H1 (cell line): ENCODE measurements around the gene WBP1. TPM values are rescaled to one million over a fixed set of nuclear protein-coding genes. Genes with fewer than 3 reads are reported as not detected.

Experiments
- CTCF ChIA-PET: fragments of 300-600 bp; sonication (Branson Sonifier 250); formaldehyde crosslinking; loops from one replicate; lab custom pipeline; 2021; ENCODE audit not compliant: partially characterized antibody; lab: Charles Lee
- POLR2A ChIA-PET: fragments of 300-600 bp; sonication (Branson Sonifier 250); formaldehyde crosslinking; loops from one replicate; lab custom pipeline; 2021; ENCODE audit warnings: inconsistent platforms; ENCODE audit not compliant: partially characterized antibody; lab: Charles Lee
- DNase-seq, 2 experiments: peaks; one replicate each; pipeline versions ENCODE4 v3.0.0 to v3.0.0-alpha.2; 2010 to 2022; ENCODE audit warnings: low spot score in 2 of 2, low read depth in 1 of 2, mixed read lengths in 1 of 2
- FAIRE-seq: peaks from 2 replicates; lab custom pipeline; 2011; peaks lifted over from hg19 to GRCh38; lab: Jason Lieb, UNC
- H2AFZ ChIP-seq: 2 replicates; pipeline ENCODE4 v1.8.1; 2012; ENCODE audit warnings: low read length, inconsistent platforms
- H2AK5ac ChIP-seq: 2 replicates; pipeline ENCODE4 v1.6.1; 2013; ENCODE audit warnings: low read depth, low read length
- H2BK120ac ChIP-seq: replicated peaks from 2 replicates; pipeline ENCODE3; 2013; ENCODE audit warnings: low read depth, low read length, inconsistent platforms
- H2BK12ac ChIP-seq: 2 replicates; pipeline ENCODE4 v1.6.1; 2013; ENCODE audit warnings: low read depth, low read length
- H2BK15ac ChIP-seq: 2 replicates; pipeline ENCODE4 v1.6.1; 2013; ENCODE audit warnings: low read length
- H2BK20ac ChIP-seq: 2 replicates; pipeline ENCODE4 v1.6.1; 2013; ENCODE audit warnings: low read length
- H2BK5ac ChIP-seq: 2 replicates; pipeline ENCODE4 v1.6.1; 2013; ENCODE audit warnings: low read depth, low read length
- H3K14ac ChIP-seq: 2 replicates; pipeline ENCODE4 v1.6.1; 2013; ENCODE audit warnings: inconsistent platforms; ENCODE audit not compliant: insufficient read length
- H3K18ac ChIP-seq: 2 replicates; pipeline ENCODE4 v1.6.1; 2013; ENCODE audit warnings: low read length; ENCODE audit errors: extremely low read depth
- H3K23ac ChIP-seq: 2 replicates; pipeline ENCODE4 v1.6.1; 2013; ENCODE audit warnings: inconsistent platforms; ENCODE audit not compliant: insufficient read length
- H3K23me2 ChIP-seq: 2 replicates; pipeline ENCODE4 v1.6.1; 2013; ENCODE audit warnings: low read depth, low read length
- H3K27ac ChIP-seq: 2 replicates; pipeline ENCODE4 v1.6.1; 2011; ENCODE audit warnings: low read depth, low read length, inconsistent platforms
- H3K27me3 ChIP-seq, 4 experiments: replicated peaks in 1 of 4; 1 replicate in 1 of 4; 2 replicates in 3 of 4; pipeline versions ENCODE4 v1.6.1 to v1.8.1; 2011 to 2013; ENCODE audit warnings: low read length in 3 of 4, mild to moderate bottlenecking in 3 of 4, inconsistent platforms in 2 of 4, mixed read lengths in 2 of 4, moderate library complexity in 1 of 4; ENCODE audit not compliant: control insufficient read depth in 3 of 4, insufficient read depth in 3 of 4; ENCODE audit errors: extremely low read depth in 1 of 4
- H3K36me3 ChIP-seq, 4 experiments: 2 replicates each; pipeline versions ENCODE4 v1.6.1 to v1.8.1; 2011 to 2013; ENCODE audit warnings: mild to moderate bottlenecking in 4 of 4, low read length in 3 of 4, moderate library complexity in 2 of 4, control low read depth in 1 of 4, inconsistent platforms in 1 of 4; ENCODE audit not compliant: insufficient read depth in 4 of 4, control insufficient read depth in 2 of 4
- H3K4ac ChIP-seq: replicated peaks from 2 replicates; pipeline ENCODE3; 2013; ENCODE audit warnings: low read length, low read depth, mixed read lengths, inconsistent platforms; ENCODE audit not compliant: insufficient read length
- H3K4me1 ChIP-seq, 4 experiments: replicated peaks in 1 of 4; 1 replicate in 1 of 4; 2 replicates in 3 of 4; pipeline versions ENCODE4 v1.6.1 to v1.8.1; 2011 to 2013; ENCODE audit warnings: low read length in 3 of 4, inconsistent platforms in 2 of 4, mixed read lengths in 1 of 4; ENCODE audit not compliant: insufficient read depth in 4 of 4, control insufficient read depth in 3 of 4
- H3K4me2 ChIP-seq, 2 experiments: 2 replicates each; pipeline versions ENCODE4 v1.6.1 to v1.8.1; 2011 to 2013; ENCODE audit warnings: low read depth in 2 of 2, low read length in 2 of 2, control low read depth in 1 of 2, inconsistent platforms in 1 of 2, mild to moderate bottlenecking in 1 of 2; ENCODE audit not compliant: insufficient read depth in 1 of 2
- H3K4me3 ChIP-seq, 4 experiments: fragments of 200-600, 300-600 bp in 1 of 4; sonication (generic), shearing (Covaris generic), sonication (Bioruptor Twin) in 1 of 4; 2 replicates each; pipeline versions ENCODE4 v1.5.1 to v1.8.1; 2011 to 2016; ENCODE audit warnings: low read length in 4 of 4, low read depth in 3 of 4, control low read depth in 2 of 4, inconsistent platforms in 2 of 4, mild to moderate bottlenecking in 2 of 4, mixed read lengths in 1 of 4, moderate library complexity in 1 of 4; ENCODE audit not compliant: insufficient read depth in 2 of 4; ENCODE audit errors: extremely low read depth in 1 of 4
- H3K56ac ChIP-seq: replicated peaks from 2 replicates; pipeline ENCODE3; 2013; ENCODE audit warnings: low read depth, mild to moderate bottlenecking, mixed read lengths, low read length, inconsistent platforms; ENCODE audit not compliant: insufficient read length
- H3K79me1 ChIP-seq: 2 replicates; pipeline ENCODE4 v1.6.1; 2013; ENCODE audit warnings: low read depth, low read length, control low read depth
- H3K79me2 ChIP-seq, 2 experiments: 2 replicates each; pipeline versions ENCODE4 v1.6.1 to v1.8.1; 2012 to 2013; ENCODE audit warnings: low read length in 2 of 2, mild to moderate bottlenecking in 2 of 2, inconsistent platforms in 1 of 2; ENCODE audit not compliant: insufficient read depth in 2 of 2, control insufficient read depth in 1 of 2
- H3K9ac ChIP-seq, 4 experiments: replicated peaks in 1 of 4; 1 replicate in 1 of 4; 2 replicates in 3 of 4; pipeline versions ENCODE4 v1.6.1 to v1.8.1; 2011 to 2013; ENCODE audit warnings: low read depth in 3 of 4, low read length in 3 of 4, control low read depth in 2 of 4, mild to moderate bottlenecking in 2 of 4, moderate library complexity in 2 of 4, inconsistent platforms in 1 of 4; ENCODE audit errors: extremely low read depth in 1 of 4
- H3K9me3 ChIP-seq, 2 experiments: 2 replicates each; pipeline versions ENCODE4 v1.6.1 to v1.8.1; 2012 to 2013; ENCODE audit warnings: mild to moderate bottlenecking in 2 of 2, moderate library complexity in 2 of 2, control low read depth in 1 of 2, inconsistent platforms in 1 of 2, low read depth in 1 of 2, low read length in 1 of 2, mixed read lengths in 1 of 2; ENCODE audit not compliant: insufficient read depth in 2 of 2
- H4K20me1 ChIP-seq, 2 experiments: replicated peaks in 1 of 2; 2 replicates each; pipeline versions ENCODE3 to v1.8.1; 2011 to 2013; ENCODE audit warnings: inconsistent platforms in 2 of 2, low read length in 2 of 2, mild to moderate bottlenecking in 1 of 2; ENCODE audit not compliant: insufficient read depth in 2 of 2, control insufficient read depth in 1 of 2
- H4K5ac ChIP-seq: 2 replicates; pipeline ENCODE4 v1.6.1; 2013; ENCODE audit warnings: low read length, low read depth, mixed read lengths, inconsistent platforms; ENCODE audit not compliant: insufficient read length
- H4K8ac ChIP-seq: 2 replicates; pipeline ENCODE4 v1.8.0; 2013; ENCODE audit warnings: mild to moderate bottlenecking, moderate library complexity, low read length, inconsistent platforms; ENCODE audit not compliant: insufficient read depth; ENCODE audit errors: extremely low read depth
- H4K91ac ChIP-seq: replicated peaks from 2 replicates; pipeline ENCODE3; 2013; ENCODE audit warnings: low read length, mixed read lengths, inconsistent platforms; ENCODE audit not compliant: insufficient read length
- ATF2 ChIP-seq: IDR thresholded peaks from 2 replicates; pipeline ENCODE4 v1.6.1; 2012; ENCODE audit warnings: low read length, inconsistent platforms
- CEBPB ChIP-seq: IDR thresholded peaks from 2 replicates; pipeline ENCODE4 v1.6.1; 2012; ENCODE audit warnings: low read depth, low read length
- CHD1 ChIP-seq: IDR thresholded peaks from 2 replicates; pipeline ENCODE4 v1.6.1; 2012; ENCODE audit warnings: low read depth, low read length, improper control_type of control experiment
- CHD2 ChIP-seq: IDR thresholded peaks from 2 replicates; pipeline ENCODE4 v1.6.1; 2012; ENCODE audit warnings: low read length, improper control_type of control experiment
- NRF1 ChIP-seq: IDR thresholded peaks from 2 replicates; pipeline ENCODE4 v1.6.1; 2011; ENCODE audit warnings: mild to moderate bottlenecking, low read depth, low read length, improper control_type of control experiment
- POU5F1 ChIP-seq: IDR thresholded peaks from 2 replicates; pipeline ENCODE4 v1.6.1; 2011; ENCODE audit warnings: low read depth, mild to moderate bottlenecking, low read length, moderate library complexity
- SIN3A ChIP-seq, 2 experiments: IDR thresholded peaks in 1 of 2; conservative IDR thresholded peaks in 1 of 2; 2 replicates each; pipeline ENCODE4 v1.6.1; 2011 to 2012; ENCODE audit warnings: low read length in 2 of 2, improper control_type of control experiment in 1 of 2, low read depth in 1 of 2, mild to moderate bottlenecking in 1 of 2
- SRF ChIP-seq: IDR thresholded peaks from 2 replicates; pipeline ENCODE4 v1.6.1; 2011; ENCODE audit warnings: mild to moderate bottlenecking, low read depth, low read length, moderate library complexity
- TAF1 ChIP-seq: IDR thresholded peaks from 2 replicates; pipeline ENCODE4 v1.6.1; 2011; ENCODE audit warnings: mild to moderate bottlenecking, low read depth, low read length
- TAF7 ChIP-seq: optimal IDR thresholded peaks from 2 replicates; pipeline ENCODE3; 2011; ENCODE audit warnings: low read depth, mild to moderate bottlenecking, inconsistent platforms, low read length, moderate library complexity, borderline replicate concordance
- WGBS, 2 experiments: shearing (Covaris generic) in 1 of 2; methylation state at CpG; one replicate each; pipeline versions ENCODE4 v1.1.6 to v1.1.7; 2013 to 2015; ENCODE audit warnings: low lambda C conversion rate in 2 of 2, mixed read lengths in 2 of 2, inconsistent platforms in 1 of 2, low coverage in 1 of 2, missing lambda C conversion rate in 1 of 2; ENCODE audit not compliant: insufficient replicate concordance in 2 of 2, insufficient coverage in 1 of 2, insufficient read length in 1 of 2; ENCODE audit errors: extremely low coverage in 1 of 2, missing lambda C conversion rate in 1 of 2; 5-methylcytosine and 5-hydroxymethylcytosine counted together
- polyA plus RNA-seq, 7 experiments: library from polyadenylated mRNA; depleted of rRNA in 3 of 7; stranded (reverse) in 5 of 7; unstranded in 2 of 7; fragments of >200 nt in 5 of 7; fragments of 200-250 nt in 2 of 7; gene quantifications; 1 replicate in 5 of 7; 2 replicates in 1 of 7; 4 replicates in 1 of 7; pipeline versions ENCODE4 v1.2.1 to v1.2.3, GENCODE V29; 2011 to 2013; ENCODE audit warnings: missing spikeins in 2 of 7, mixed read lengths in 2 of 7
- total RNA-seq: library from RNA; stranded (reverse); fragmentation: NEBNext Ultra II Directional; extraction: Animal tissue kit (Norgen Biotek cat#: 25700); gene quantifications from 2 replicates; pipeline ENCODE4 v1.2.1, GENCODE V29; 2021
- TF ChIP-seq, protein P1 (sequence below): IDR thresholded peaks from 2 replicates; pipeline ENCODE4 v1.6.1; 2011; ENCODE audit warnings: low read depth, mild to moderate bottlenecking, low read length; ENCODE audit not compliant: insufficient read depth

WBP1 gene
- total and polyA plus RNA-seq, 2 of the 8 experiments (the other 6 are each of a cell fraction or from before 2014, with no cell fraction given) = 57.2 to 190 TPM

DNA sequence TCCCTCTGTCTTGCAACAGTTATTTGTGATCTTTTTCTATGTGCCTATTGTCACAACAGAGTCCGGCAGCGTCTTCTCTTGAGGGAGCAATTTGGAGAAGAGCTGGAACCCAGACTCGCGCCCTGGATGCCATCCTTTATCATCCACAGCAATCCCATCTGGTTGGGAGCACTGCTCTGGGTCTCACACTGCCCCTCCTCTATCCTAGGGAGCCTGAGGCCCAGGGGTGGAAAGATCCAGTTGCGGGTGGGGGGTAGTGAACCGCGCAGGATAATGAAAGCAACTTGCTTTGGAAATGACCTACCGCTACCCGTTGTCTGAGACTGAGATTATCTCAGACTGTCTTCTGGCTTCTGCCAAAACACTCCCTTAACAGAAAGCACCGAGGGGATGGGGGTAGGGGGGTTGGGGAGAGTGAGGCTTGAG, 713 bp downstream of the WBP1 start:
- H3K79me2 ChIP-seq = peaks cover 0 to 9% of the 10 kb centered on the region in 2 experiments; a peak in 1 of 4 replicates
- H2AFZ ChIP-seq = no peak overlapping the region
- H3K9me3 ChIP-seq = no peaks in the 10 kb centered on the region
- H3K56ac ChIP-seq = no peak overlapping the region
- no peak overlapping the region for H3K4ac ChIP-seq
- ChIA-PET POLR2A (interaction anchor here (0.6 to 10.5 kb wide), 18 partner anchors 8 to 376 kb away, joined by 3 to 89 read pairs (median 4); partner anchors contain the start of genes C2orf81, CCDC142, MRPL53 and PCGF1), CTCF (interaction anchor here (1.3 to 10.5 kb wide), 6 partner anchors 15 to 129 kb away, joined by 4 to 86 read pairs (median 18); partner anchors contain the start of genes CCDC142, MRPL53 and TTC31)
- H2BK20ac ChIP-seq = no peak overlapping the region
- H2AK5ac ChIP-seq = 0 out of 2 replicates have a peak overlapping the region, but pooled peaks have one; percentile 1
- peaks cover 0 to 12% (median 2%) of the 10 kb centered on the region in 4 experiments; a peak in 4 of 8 replicates for H3K36me3 ChIP-seq
- H4K91ac ChIP-seq = peak overlapping the region; percentile 93
- H2BK12ac ChIP-seq = peak overlapping the region; percentile 82; the same call in 1 of the 2 replicates
- H3K4me2 ChIP-seq = peak overlapping the region; percentile 86 to 91
- no peak overlapping the region for H4K5ac ChIP-seq
- peaks cover 16% of the 10 kb centered on the region; the same call in 1 of the 2 replicates for H3K23me2 ChIP-seq
- FAIRE-seq (no peak), DNase-seq (no peak)
- no peak overlapping the region for H3K18ac ChIP-seq
- no peak overlapping the region for H3K14ac ChIP-seq
- no peaks in the 10 kb centered on the region; the same call in 1 of the 2 replicates for H3K79me1 ChIP-seq
- H2BK5ac ChIP-seq = no peak overlapping the region
- no peaks in the 10 kb centered on the region for H4K20me1 ChIP-seq
- no peak overlapping the region for H3K23ac ChIP-seq
- H3K9ac ChIP-seq = peak overlapping the region; percentile 81 to 98 (median 92)
- WGBS, 2 experiments = 21% methylated on average over 10 of the region's 10 CpGs; no CpG with 5 or more reads in 1 of the 2 experiments
- peaks cover 0 to 10% (median 2%) of the 10 kb centered on the region in 4 experiments; a peak in 5 of 7 replicates for H3K4me1 ChIP-seq
- H4K8ac ChIP-seq = no peak overlapping the region
- peak overlapping the region; percentile 73; the same call in 1 of the 2 replicates for H3K27ac ChIP-seq
- H3K27me3 ChIP-seq = no peaks in the 10 kb centered on the region
- no peak overlapping the region for H2BK120ac ChIP-seq
- peak overlapping the region; percentile 79 to 99 (median 98) for H3K4me3 ChIP-seq
- H2BK15ac ChIP-seq = 0 out of 2 replicates have a peak overlapping the region, but pooled peaks have one; percentile 5
- TF ChIP-seq POU5F1 (no peak), NRF1 (no peak), CHD1 (no peak), TAF7 (no peak), SIN3A (conservative IDR thresholded peaks at IDR 0.05 in 1 of 2, IDR thresholded peaks at IDR 0.05 in 1 of 2; ENCODE audit: low read depth in 1 of 2, low read length in 2 of 2) (no peak), SRF (no peak), TAF1 (no peak), ATF2 (no peak), CEBPB (no peak), CHD2 (no peak)
- TF ChIP-seq, protein P1, sequence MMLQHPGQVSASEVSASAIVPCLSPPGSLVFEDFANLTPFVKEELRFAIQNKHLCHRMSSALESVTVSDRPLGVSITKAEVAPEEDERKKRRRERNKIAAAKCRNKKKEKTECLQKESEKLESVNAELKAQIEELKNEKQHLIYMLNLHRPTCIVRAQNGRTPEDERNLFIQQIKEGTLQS = no peak
